CD4-positive, alpha-beta T cell treated with Interleukin-21 for 1 hour (primary cell): ENCODE data around the gene CHPF.
A peak's percentile ranks its signal among the peaks of the same experiment; 100 is the strongest.

Experiments used
- DNase-seq: peaks from one replicate; pipeline ENCODE4 v3.0.0-alpha.2; 2020

The CHPF gene

DNA sequence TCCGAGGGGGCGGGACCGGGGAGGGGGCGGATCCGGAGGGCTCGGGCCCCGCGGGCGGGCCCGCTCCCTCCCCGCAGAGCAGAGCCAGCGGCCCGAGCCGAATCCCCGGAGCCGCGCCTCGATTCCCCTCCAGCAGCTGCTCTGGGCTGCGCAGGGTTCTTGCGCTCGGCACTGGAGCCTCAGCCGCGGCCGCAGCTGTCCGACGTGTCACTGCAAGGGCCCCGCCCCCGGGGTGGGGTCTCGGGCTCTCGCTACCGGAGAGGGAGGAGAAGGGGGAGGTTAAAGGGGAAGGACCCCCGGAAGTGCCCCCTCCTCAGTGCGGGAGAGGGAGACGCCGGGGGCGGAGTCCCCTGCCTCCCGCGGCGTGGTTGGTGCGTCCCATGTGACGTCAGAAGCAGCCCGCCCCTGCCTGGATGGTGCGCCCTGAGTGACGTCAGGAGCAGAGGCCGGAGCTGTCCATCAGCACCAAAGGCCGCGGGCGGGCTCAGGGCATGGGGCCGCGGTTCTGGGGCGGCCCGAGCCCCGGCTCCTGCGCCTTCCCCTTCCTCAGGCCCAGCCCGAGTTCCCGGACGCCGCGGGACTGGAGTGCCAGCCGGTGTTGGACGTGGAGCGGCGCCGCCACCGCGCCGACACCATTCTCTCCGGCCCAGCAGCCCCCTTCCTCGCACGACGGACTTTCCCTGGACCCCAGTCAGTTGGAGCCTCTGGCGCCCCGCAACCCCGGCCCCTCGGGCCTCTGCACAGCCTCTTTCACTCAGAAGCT is at the start of gene CHPF, which contains the start of gene TMEM198:
Gene CHPF (minus strand): TSS at position 214 of the 763 bp plus-strand sequence. CDS start 271 bp downstream, outside the sequence.
Gene TMEM198 (plus strand): TSS at position 433 of the 763 bp plus-strand sequence. CDS start 700 bp downstream, outside the sequence.
- DNase-seq = peak; percentile 96

DNA sequence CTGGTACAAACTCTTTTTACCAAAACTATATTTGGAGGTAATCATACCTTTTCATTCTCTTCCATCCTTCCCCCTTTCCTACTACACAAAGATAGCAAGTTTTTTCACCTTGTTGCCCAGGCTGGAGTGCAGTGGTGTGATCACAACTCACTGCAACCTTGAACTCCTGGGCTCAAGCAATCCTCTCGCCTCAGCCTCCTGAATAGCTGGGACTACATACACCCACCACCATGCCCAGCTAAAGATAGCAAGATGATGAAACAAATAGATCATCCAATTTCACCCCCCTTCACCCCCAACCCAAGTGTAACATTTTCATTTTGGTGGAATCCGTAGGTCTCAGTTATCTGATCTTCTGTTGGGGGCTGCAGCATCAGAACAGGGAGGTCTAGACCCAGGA is 49.5 kb upstream of the CHPF start:
- DNase-seq = no peak

- DNase-seq = no peak
Observed at GRCh38 chr2:219592736-219593135, 49.1 kb upstream of the CHPF start.

- no peak for DNase-seq
Observed at GRCh38 chr2:219591091-219591490, 47.5 kb upstream of the CHPF start.

DNA sequence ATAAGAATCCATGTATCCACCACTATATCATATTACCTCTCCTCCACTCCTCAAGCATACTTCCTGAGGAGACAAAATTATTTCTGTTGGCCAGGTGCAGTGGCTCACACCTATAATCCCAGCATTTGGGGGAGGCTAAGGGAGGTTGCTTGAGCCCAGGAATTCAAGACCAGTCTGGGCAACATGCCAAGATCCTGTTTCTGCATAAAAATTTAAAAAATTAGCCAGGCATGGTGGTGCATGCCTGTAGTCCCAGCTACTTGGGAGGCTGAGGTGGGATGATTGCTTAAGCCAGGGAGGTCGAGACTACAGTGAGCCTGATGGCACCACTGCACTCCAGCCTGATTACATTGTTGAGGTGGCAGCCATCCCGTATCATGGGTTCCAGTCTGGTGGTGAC is 37.7 kb upstream of the CHPF start:
- no peak for DNase-seq

GRCh38 chr2:219578811-219579613 is 35.4 kb upstream of the CHPF start:
- no peak for DNase-seq

DNA sequence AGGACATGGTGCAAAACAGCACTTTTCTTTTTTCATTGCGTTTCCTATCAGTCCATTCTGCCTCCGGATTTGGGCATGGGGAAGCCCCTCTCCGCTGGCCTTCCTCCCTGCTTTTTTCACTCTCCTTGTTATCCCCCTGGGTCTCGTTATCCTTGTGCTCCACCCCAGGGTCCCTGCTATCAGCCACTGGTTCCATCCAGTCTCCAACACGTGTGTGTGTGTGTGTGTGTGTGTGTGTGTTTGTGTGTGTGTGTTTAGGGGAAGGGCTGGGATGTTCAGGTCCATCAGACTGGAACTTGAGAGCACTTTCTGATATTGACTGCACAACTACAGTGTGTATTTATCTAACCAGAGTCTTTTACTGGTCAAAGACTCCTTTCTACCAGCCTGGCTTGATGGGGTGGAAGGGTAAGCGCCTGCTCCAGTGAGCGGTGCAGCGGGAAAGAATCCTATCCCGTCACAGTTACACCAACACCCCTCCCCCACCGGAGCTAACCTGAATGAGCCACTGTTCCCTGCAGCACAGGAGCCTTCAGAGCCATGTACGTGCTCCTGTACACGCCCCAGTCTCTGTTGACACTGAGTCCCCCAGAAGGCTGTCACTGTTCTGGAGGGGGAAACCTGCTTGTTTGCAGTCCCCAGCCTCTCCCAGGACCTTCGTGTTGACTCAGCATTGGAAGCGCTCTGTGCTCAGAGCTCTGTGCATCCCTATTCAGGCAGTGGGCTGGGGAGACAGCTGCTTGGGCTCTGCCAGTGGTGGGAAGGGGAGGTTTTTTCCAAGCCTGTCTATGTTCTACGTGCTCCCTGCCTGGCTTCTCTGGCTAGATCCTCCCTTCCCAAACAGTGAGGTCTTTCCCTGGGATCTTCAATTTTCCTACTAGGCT is 33.1 kb upstream of the CHPF start:
- DNase-seq = no peak

DNA sequence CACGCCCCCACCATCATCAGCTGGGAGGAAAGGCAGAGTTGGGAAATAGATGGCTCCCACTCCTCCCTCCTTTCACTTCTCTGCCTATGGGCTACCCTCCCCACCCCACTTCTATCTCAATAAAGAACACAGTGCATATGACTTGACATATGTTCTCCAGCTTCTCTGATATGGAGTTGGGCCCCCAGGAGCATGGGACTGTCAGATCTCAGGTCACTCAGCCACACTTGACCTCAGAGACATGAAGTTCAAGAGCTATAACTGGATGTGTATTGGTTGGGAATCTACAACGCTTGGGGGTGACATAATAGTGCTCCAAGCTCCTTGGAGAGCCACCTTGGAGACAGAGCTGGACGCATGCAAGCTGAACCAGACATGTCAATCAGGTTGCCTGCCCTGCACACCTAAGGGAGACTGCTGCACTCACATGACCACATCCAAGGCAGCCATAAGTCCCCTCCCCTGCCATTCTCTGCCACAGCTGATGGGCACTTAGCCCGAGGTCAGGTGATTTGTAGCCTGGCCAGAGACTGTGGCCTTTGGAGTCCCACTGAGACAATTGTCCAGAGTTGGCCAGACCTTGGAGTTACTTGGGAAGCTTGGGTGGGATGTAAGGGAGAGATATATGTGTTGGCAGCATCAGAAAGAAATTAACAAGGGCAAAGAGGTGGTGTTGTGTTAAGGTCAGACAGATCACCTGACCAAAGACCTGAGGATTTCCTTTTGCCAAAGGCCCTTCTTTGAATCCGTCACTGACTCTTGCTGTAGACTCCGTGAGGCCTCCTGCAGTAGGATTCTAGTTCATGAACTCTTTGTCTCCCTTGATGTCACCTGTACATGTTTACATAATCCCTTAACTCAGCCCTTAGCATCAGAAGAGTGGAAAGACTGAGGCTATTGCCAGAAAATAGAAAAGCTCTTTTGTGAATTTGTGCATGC is 32.2 kb upstream of the CHPF start:
- no peak for DNase-seq

DNA sequence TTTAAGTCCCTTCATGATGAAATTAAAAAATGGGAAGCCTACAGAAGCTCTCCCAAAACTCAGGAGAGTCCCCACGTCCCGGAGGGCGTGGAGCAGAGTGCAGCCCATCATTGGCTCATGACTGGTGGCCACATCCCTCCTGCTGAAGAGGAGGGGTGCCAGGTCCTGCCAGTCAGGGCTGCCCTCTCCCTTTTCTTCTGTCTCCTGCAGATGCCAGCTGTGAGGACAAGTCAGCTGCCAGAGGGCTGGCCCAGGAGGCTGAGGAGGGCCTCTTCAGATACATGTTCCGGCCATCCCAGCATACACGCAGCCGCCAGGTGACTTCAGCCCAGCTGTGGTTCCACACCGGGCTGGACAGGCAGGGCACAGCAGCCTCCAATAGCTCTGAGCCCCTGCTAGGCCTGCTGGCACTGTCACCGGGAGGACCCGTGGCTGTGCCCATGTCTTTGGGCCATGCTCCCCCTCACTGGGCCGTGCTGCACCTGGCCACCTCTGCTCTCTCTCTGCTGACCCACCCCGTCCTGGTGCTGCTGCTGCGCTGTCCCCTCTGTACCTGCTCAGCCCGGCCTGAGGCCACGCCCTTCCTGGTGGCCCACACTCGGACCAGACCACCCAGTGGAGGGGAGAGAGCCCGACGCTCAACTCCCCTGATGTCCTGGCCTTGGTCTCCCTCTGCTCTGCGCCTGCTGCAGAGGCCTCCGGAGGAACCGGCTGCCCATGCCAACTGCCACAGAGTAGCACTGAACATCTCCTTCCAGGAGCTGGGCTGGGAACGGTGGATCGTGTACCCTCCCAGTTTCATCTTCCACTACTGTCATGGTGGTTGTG is 31.1 kb upstream of the CHPF start:
- DNase-seq = no peak

GRCh38 chr2:219573166-219573565 is 29.6 kb upstream of the CHPF start:
- DNase-seq = no peak

DNA sequence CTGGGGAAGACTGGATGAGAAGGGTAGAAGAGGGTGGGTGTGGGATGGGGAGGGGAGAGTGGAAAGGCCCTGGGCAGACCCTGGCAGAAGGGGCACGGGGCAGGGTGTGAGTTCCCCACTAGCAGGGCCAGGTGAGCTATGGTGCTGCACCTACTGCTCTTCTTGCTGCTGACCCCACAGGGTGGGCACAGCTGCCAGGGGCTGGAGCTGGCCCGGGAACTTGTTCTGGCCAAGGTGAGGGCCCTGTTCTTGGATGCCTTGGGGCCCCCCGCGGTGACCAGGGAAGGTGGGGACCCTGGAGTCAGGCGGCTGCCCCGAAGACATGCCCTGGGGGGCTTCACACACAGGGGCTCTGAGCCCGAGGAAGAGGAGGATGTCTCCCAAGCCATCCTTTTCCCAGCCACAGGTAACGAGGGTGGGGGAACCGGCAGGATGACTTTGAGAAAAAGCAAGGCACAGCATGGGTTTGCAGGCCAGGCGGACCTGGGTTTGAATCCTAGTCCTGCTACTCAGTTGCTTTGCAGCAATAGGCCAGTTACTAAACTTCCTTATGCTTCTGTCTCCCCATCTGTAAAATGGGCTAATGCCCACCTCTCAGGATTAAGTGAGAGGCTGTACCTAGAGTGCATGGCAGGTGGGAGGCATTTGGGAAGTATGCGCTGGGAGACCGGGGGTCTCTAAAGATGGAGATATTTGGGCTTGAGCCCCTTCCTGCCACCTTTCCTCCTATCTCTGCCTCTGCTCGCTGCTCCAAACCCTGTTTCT is 28.8 kb upstream of the CHPF start, which contains the start of gene INHA:
Gene INHA (plus strand): TSS at position 74 of the 765 bp plus-strand sequence. CDS start 65 bp downstream, at position 139.
- no peak for DNase-seq

- DNase-seq = no peak
Observed at GRCh38 chr2:219571311-219572236, 28.0 kb upstream of the CHPF start, which contains the start of gene OBSL1. TSS of gene OBSL1 (minus strand) at chr2:219571539. CDS start at chr2:219571232, 307 bp downstream.

DNA sequence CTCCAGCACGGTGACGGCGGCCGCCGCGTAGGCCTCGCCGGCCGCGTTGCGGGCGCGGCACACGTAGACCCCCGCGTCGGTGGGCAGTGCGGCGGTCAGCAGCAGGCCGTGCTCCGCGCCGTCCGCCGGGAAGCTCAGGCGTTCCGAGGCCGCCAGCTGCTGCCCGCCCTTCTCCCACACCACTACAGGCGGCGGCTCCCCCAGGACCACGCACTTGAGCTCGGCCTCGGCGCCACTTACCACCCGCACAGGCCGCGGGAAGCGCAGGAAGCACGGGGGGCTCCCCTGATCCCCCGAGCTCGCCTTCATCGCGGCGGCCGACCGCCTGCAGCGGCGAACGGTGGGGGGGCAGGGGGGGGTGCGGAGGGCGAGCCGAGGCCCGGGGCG is 27.3 kb upstream of the CHPF start:
- no peak for DNase-seq

DNA sequence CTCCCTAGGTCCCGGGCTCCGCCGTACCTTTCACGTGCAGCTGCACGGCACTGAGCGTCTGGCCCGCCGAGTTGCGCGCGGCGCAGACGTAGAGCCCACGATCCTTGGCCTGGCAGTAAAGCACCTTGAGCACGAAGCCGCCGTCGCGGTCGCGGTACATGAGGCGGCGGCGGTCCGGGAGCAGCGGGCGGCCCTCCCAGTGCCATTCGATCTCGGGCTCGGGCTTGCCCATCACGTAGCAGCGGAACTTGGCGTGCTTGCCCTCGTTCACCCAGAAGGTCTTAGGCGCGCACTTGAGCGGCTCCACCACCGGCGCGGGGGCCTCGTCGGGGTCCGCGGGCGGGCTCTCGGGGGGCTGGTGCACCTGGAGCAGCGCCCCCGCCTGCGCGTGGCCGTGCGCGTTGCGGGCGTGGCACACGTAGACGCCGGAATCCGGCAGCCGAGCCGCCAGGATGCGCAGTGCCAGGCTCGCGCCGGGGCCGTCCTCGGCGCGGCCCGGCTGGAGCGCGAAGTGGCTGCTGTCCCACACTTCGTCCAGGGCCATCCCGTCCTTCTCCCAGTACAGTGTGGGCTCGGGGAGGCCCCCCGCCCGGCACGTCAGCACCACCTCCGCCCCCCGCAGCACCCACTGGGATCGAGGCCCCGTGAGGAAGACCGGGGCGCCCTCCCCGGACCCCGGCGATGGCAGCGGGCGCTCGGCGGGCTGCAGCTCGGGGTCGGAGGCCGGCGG is 26.8 kb upstream of the CHPF start:
- no peak for DNase-seq

DNA sequence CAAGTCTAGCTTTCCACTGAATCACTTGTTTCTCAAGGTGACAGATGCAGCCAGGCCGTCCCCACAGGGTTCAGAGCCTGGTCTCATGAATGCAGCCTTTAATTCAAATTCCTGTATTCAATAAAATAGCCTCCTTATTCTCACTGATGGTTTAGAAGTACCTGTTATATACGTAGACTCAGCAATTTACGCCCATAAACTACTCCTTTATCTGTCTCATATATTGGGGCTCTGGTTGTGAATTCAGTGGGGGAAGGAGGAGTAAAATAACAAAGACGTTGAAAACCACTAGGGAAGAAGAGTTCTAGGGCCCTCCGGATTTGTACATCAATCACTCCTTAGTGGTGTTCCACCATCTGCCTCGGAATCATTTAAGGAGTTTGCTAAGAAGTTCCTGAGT is 26.0 kb upstream of the CHPF start:
- DNase-seq = no peak

- DNase-seq = no peak
Observed at GRCh38 chr2:219569041-219569440, 25.4 kb upstream of the CHPF start.

- no peak for DNase-seq
Observed at GRCh38 chr2:219567791-219568361, 24.3 kb upstream of the CHPF start.

DNA sequence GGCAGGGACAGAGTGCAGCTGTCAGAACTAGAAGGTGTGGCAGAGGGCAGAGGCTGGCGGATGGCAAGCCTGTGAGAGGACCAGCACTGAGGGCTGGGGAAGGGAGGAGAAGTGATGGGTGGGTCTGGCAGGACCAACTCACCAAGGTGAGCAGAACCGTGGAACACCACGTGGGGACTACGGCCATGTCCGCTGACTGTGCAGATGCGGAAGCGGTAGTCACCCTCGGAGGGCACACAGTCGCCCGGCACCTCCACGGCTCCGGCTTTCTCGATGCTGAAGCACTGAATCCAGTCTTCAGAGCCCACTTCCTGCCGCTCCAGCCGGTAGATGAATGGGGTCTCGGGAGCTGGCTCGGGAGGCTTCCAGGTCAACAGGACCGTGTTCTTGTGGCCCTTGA is 23.5 kb upstream of the CHPF start:
- no peak for DNase-seq
